HTR-8/SVneo (cell line): ENCODE results near the gene EGFL8.

ENCODE experiments used
- DNase-seq: peaks from one replicate; pipeline ENCODE4 v3.0.0; 2011; ENCODE audit warnings: low spot score, mixed read lengths; ENCODE audit not compliant: insufficient read length
- FAIRE-seq: peaks from 2 replicates; lab custom pipeline; 2011; peaks lifted over from hg19 to GRCh38; lab: Jason Lieb, UNC

Gene EGFL8

DNA sequence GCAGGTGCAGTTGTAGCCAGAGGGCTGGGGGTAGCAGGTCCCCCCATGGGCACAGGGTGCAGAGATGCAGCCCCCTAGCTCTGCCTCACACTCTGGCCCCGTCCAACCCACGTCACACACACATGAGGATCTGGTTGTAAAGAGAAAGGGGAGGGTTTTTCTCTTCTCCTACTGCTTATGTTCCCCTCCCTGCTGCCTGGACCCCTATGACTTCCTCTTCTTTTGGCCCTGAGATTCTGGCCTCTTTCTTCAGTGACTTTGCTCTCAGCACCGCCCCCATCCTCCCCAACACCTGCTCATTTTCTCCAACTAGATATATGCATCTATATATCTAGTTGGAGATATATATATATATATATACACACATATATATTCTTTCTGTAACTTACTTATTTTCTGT, 49.7 kb downstream of the EGFL8 start:
- DNase-seq, result no peak

DNA sequence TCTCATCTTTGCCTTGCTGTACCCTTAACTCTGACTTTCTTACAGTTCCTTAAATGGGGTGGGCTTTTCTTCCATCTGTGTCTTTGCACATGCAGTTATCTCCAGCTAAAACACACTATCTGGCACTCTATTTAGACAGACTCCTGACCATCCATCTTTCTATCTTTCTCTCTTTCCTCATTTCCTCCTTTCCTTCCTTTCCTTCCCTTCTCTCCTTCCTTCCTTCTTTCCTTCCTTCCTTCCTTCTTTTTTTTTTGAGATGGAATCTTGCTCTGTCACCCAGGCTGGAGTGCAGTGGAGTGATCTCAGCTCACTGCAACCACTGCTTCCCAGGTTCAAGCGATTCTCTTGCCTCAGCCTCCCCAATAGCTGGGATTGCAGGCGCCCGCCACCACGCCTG, 51.2 kb downstream of the EGFL8 start:
- DNase-seq (no peak), FAIRE-seq (no peak)

More for the DNA sequence above, 49.7 kb downstream of the EGFL8 start:
- no peak for FAIRE-seq

DNA sequence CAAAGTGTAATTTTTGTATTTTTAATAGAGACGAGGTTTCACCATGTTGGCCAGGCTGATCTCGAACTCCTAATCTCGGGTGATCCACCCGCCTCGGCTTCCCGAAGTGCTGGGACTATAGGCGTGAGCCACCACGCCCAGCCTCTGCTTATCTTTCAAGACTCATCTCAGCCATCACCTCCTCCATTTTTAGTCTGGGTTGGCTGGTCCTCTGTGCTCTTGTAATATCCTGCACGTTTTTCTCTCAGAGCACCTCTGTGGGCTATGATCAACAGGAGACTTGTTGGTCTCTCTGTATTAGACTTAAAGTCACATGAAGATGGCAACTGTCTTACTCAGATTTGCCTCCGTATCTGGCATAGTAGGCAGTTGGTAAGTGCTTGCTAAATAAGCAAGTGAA, 51.9 kb downstream of the EGFL8 start:
- DNase-seq (no peak), FAIRE-seq (no peak)

DNA sequence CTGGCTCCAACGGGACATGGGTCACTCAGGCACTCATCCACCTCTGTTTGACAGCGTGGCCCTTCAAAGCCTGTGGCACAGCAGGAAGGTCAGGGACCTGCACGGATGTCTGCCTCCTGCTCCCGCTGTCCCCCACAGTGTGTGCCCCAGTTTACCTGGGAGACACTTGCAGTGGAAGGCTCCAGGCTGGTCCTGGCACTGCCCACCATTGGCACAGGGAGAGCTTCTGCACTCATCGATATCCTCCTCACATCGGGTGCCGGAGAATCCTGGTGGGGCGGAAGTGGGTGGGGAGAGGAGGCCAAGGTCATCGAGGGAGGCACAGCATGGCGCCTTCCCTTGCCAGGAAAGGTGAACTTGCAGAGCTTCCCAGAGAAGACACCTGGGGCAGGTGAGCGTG, 52.6 kb downstream of the EGFL8 start:
- no peak for FAIRE-seq
- no peak for DNase-seq
